ENCODE data around the gene CLPX. TPM values are rescaled to one million over a fixed set of nuclear protein-coding genes. Genes with fewer than 3 reads are reported as not detected.

The CLPX gene
- total and polyA plus RNA-seq, 8 donors: 6.3 to 31.1 (median 19.1) TPM

- H3K4me1 ChIP-seq: peaks cover 4 to 16% (median 7%) of the 10 kb centered on the region in 3 donors
- peak; percentile 64 to 80 (median 73) for ATAC-seq
- no peak for FAIRE-seq
- peak overlapping the region; percentile 64 to 82 (median 70) for H3K4me3 ChIP-seq
- 0% methylated on average over 65 to 93 of the region's 93 CpGs for WGBS, 2 donors
- intact Hi-C loops (cut with DNase I): no loop called here
- H3K27ac ChIP-seq: peak overlapping the region; percentile 58 to 74 (median 64)
- peaks cover 2 to 13% (median 6%) of the 10 kb centered on the region in 3 donors for H3K36me3 ChIP-seq
- H3K9me3 ChIP-seq: no peaks in the 10 kb centered on the region
- no peak for TF ChIP-seq CTCF (IDR thresholded peaks at IDR 0.05)
- H3K27me3 ChIP-seq: no peaks in the 10 kb centered on the region
- DNase-seq: peak; percentile 24 to 81 (median 49)
Measured at GRCh38 chr15:65132878-65133547, 52.1 kb downstream of the CLPX start.

- 81 to 84% methylated on average over 5 of the region's 5 CpGs for WGBS, 2 donors
- TF ChIP-seq CTCF (IDR thresholded peaks at IDR 0.05): no peak
- intact Hi-C loops (cut with DNase I): no loop called here
- Histone ChIP-seq H3K36me3 (peaks cover 5 to 19% (median 6%) of the 10 kb centered on the region in 3 donors), H3K4me3 (no peak overlapping the region), H3K4me1 (peaks cover 4 to 16% (median 7%) of the 10 kb centered on the region in 3 donors), H3K9me3 (no peaks in the 10 kb centered on the region), H3K27me3 (no peaks in the 10 kb centered on the region), H3K27ac (no peak overlapping the region)
- no peak for FAIRE-seq
- no peak for ATAC-seq
- DNase-seq: no peak
Measured at GRCh38 chr15:65130941-65131340, 54.2 kb downstream of the CLPX start.

- FAIRE-seq (no peak), ATAC-seq (no peak), DNase-seq (no peak)
- Histone ChIP-seq H3K27ac (no peak overlapping the region), H3K27me3 (no peaks in the 10 kb centered on the region), H3K4me3 (no peak overlapping the region), H3K36me3 (peaks cover 5 to 41% (median 9%) of the 10 kb centered on the region in 3 donors), H3K9me3 (no peaks in the 10 kb centered on the region), H3K4me1 (no peaks in the 10 kb centered on the region)
- TF ChIP-seq CTCF (IDR thresholded peaks at IDR 0.05): no peak
- intact Hi-C loops (cut with DNase I): no loop called here
- WGBS, 2 donors: 83 to 85% methylated on average over 5 of the region's 5 CpGs
Measured at GRCh38 chr15:65115542-65115941, 69.6 kb downstream of the CLPX start.

GRCh38 chr15:65115086-65115485, 70.1 kb downstream of the CLPX start, which contains the start of gene UBAP1L:
Gene UBAP1L (minus strand): TSS chr15:65115200. CDS start chr15:65106215, 8,985 bp downstream.
- Histone ChIP-seq H3K9me3 (no peaks in the 10 kb centered on the region), H3K4me3 (no peak within 1 kb of the TSS), H3K27ac (no peak within 1 kb of the TSS), H3K27me3 (no peaks in the 10 kb centered on the region), H3K4me1 (no peaks in the 10 kb centered on the region), H3K36me3 (peaks cover 5 to 38% (median 9%) of the 10 kb centered on the region in 3 donors)
- TF ChIP-seq CTCF (IDR thresholded peaks at IDR 0.05): no peak
- 86 to 89% methylated on average over 2 of the region's 2 CpGs for WGBS, 2 donors
- DNase-seq (no peak), FAIRE-seq (no peak), ATAC-seq (no peak)
- intact Hi-C loops (cut with DNase I): no loop called here

- ATAC-seq (no peak), DNase-seq (no peak), FAIRE-seq (no peak)
- intact Hi-C loops (cut with DNase I): no loop called here
- Histone ChIP-seq H3K4me3 (no peak overlapping the region), H3K27ac (no peak overlapping the region), H3K27me3 (no peaks in the 10 kb centered on the region), H3K9me3 (no peaks in the 10 kb centered on the region), H3K4me1 (no peaks in the 10 kb centered on the region), H3K36me3 (peaks cover 0 to 16% (median 5%) of the 10 kb centered on the region in 3 donors)
- no peak for TF ChIP-seq CTCF (IDR thresholded peaks at IDR 0.05)
- WGBS, 2 donors: 71 to 81% methylated on average over 3 of the region's 3 CpGs
Measured at GRCh38 chr15:65110676-65111292, 74.4 kb downstream of the CLPX start.

Data from pancreas (tissue), 10 donors.